T-cell (primary cell): Measurements from ENCODE around the gene TESMIN. TPM values are rescaled to one million over a fixed set of nuclear protein-coding genes. Genes with fewer than 3 reads are reported as not detected.

Experiments
- ATAC-seq, 4 experiments: fragments of 200-7000 bp in 3 of 4; fragments of 150-1000 bp in 1 of 4; cut with Tn5 transposase; replicated peaks in 1 of 4; 1 replicate in 3 of 4; 2 replicates in 1 of 4; pipeline ENCODE4 v1.10.0; 2021; ENCODE audit warnings: moderate library complexity in 3 of 4, mild to moderate bottlenecking in 2 of 4, moderate number of reproducible peaks in 1 of 4
- CTCF ChIA-PET, 2 donors: fragments of 300-600 bp; sonication (Branson Sonifier 250); formaldehyde crosslinking; loops; one replicate each; lab custom pipeline; 2022; ENCODE audit warnings: antibody characterized with exemption in 2 of 2; lab: Charles Lee
- POLR2A ChIA-PET, 2 donors: fragments of 300-600 bp; sonication (Branson Sonifier 250); formaldehyde crosslinking; loops; one replicate each; lab custom pipeline; 2022; ENCODE audit warnings: antibody characterized with exemption in 2 of 2; lab: Charles Lee
- DNase-seq, 35 experiments: peaks; one replicate each; pipeline versions ENCODE4 v3.0.0 to v3.0.0-alpha.2; 2013 to 2023
- H3K27ac ChIP-seq: one replicate; pipeline ENCODE4 v1.5.1; 2013; ENCODE audit warnings: low read length
- H3K27me3 ChIP-seq, 2 experiments: replicated peaks in 1 of 2; 1 replicate in 1 of 2; 2 replicates in 1 of 2; pipeline versions ENCODE4 v1.6.1 to v1.7.0; 2013; ENCODE audit warnings: low read length in 1 of 2, mixed read lengths in 1 of 2; ENCODE audit not compliant: control insufficient read depth in 2 of 2, insufficient read depth in 2 of 2; ENCODE audit errors: extremely low read depth in 1 of 2
- H3K36me3 ChIP-seq, 2 donors: 1 replicate in 1 of 2; 2 replicates in 1 of 2; pipeline versions ENCODE4 v1.6.1 to v1.7.0; 2013; ENCODE audit warnings: low read length in 1 of 2; ENCODE audit not compliant: control insufficient read depth in 2 of 2, insufficient read depth in 1 of 2; ENCODE audit errors: extremely low read depth in 1 of 2
- H3K4me1 ChIP-seq, 2 experiments: 1 replicate in 1 of 2; 2 replicates in 1 of 2; pipeline versions ENCODE4 v1.6.1 to v1.7.0; 2013; ENCODE audit warnings: low read length in 2 of 2, mixed read lengths in 1 of 2; ENCODE audit not compliant: insufficient read depth in 2 of 2, control insufficient read depth in 1 of 2; ENCODE audit errors: extremely low read depth in 1 of 2
- H3K4me3 ChIP-seq, 2 donors: 1 replicate in 1 of 2; 2 replicates in 1 of 2; pipeline versions ENCODE4 v1.5.1 to v1.7.0; 2013; ENCODE audit warnings: mild to moderate bottlenecking in 2 of 2, low read length in 1 of 2, moderate library complexity in 1 of 2; ENCODE audit not compliant: control insufficient read depth in 1 of 2; ENCODE audit errors: extremely low read depth in 1 of 2
- H3K9me3 ChIP-seq: 2 replicates; pipeline ENCODE4 v1.7.0; 2013
- H3K27ac Mint-ChIP-seq, 2 donors: one replicate each; pipeline ENCODE4 v1.8.0; 2020 to 2021; ENCODE audit warnings: mild to moderate bottlenecking in 2 of 2, mixed read lengths in 2 of 2
- H3K27me3 Mint-ChIP-seq, 2 donors: one replicate each; pipeline ENCODE4 v1.8.0; 2021 to 2022; ENCODE audit warnings: mixed read lengths in 2 of 2
- H3K36me3 Mint-ChIP-seq: one replicate; pipeline ENCODE4 v1.8.0; 2021; ENCODE audit warnings: mixed read lengths
- H3K4me1 Mint-ChIP-seq, 3 donors: one replicate each; pipeline ENCODE4 v1.8.0; 2020 to 2022; ENCODE audit warnings: mixed read lengths in 3 of 3, mild to moderate bottlenecking in 1 of 3
- H3K4me3 Mint-ChIP-seq, 3 donors: one replicate each; pipeline ENCODE4 v1.8.0; 2020 to 2022; ENCODE audit warnings: mild to moderate bottlenecking in 3 of 3, mixed read lengths in 3 of 3, moderate library complexity in 3 of 3
- H3K9me3 Mint-ChIP-seq, 3 donors: one replicate each; pipeline ENCODE4 v1.8.0; 2020 to 2022; ENCODE audit warnings: mixed read lengths in 3 of 3
- WGBS: methylation state at CpG from one replicate; pipeline ENCODE4 v1.1.5; 2013; ENCODE audit warnings: missing lambda C conversion rate; ENCODE audit not compliant: insufficient coverage; 5-methylcytosine and 5-hydroxymethylcytosine counted together
- total RNA-seq, 35 experiments: library from RNA in 6 of 35; stranded (reverse) in 6 of 35; fragments of 120-200 nt in 1 of 35; gene quantifications; one replicate each; pipeline versions ENCODE4 v1.2.1 to v1.2.4 and lab custom pipeline; 2013 to 2026

Gene TESMIN
- total RNA-seq, 5 donors from 2014 or later (not counting 1 experiment from before 2014, with no cell fraction given) = 6.1 to 9.1 (median 7.7) TPM

DNA sequence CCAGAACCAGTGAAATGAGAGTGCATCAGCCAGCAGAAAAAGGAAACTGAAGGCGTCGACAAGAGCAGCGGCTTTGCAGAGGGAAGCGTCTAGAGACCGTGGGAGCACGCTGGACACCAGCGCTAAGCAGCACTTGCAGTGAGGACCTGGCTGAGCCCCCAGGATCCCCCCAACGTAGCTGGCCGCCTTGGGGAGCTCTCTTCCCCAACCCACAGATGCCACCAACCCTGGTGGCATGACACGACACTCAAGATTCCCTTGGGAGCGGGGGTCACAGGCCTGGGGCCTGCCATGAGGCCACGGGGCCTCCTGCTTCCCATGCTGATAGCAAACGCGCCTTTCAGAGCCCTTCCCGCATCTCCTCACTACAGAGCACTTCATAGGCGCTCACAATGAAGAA, 13.4 kb upstream of the TESMIN start:
- no peaks in the 10 kb centered on the region for H3K27me3 ChIP-seq
- H3K36me3 ChIP-seq = peaks cover 0 to 33% of the 10 kb centered on the region in 2 donors
- no peaks in the 10 kb centered on the region for H3K4me1 ChIP-seq
- Mint-ChIP-seq H3K36me3 (peaks cover 36% of the 10 kb centered on the region), H3K4me1 (no peaks in the 10 kb centered on the region), H3K9me3 (no peaks in the 10 kb centered on the region), H3K27ac (no peak overlapping the region), H3K27me3 (no peaks in the 10 kb centered on the region), H3K4me3 (no peak overlapping the region)
- POLR2A ChIA-PET = no interaction called here
- DNase-seq (no peak), ATAC-seq (no peak)
- H3K4me3 ChIP-seq = no peak overlapping the region
- no peaks in the 10 kb centered on the region for H3K9me3 ChIP-seq
- WGBS = 87% methylated on average over 10 of the region's 16 CpGs
- H3K27ac ChIP-seq = no peak overlapping the region
- CTCF ChIA-PET = no interaction called here

DNA sequence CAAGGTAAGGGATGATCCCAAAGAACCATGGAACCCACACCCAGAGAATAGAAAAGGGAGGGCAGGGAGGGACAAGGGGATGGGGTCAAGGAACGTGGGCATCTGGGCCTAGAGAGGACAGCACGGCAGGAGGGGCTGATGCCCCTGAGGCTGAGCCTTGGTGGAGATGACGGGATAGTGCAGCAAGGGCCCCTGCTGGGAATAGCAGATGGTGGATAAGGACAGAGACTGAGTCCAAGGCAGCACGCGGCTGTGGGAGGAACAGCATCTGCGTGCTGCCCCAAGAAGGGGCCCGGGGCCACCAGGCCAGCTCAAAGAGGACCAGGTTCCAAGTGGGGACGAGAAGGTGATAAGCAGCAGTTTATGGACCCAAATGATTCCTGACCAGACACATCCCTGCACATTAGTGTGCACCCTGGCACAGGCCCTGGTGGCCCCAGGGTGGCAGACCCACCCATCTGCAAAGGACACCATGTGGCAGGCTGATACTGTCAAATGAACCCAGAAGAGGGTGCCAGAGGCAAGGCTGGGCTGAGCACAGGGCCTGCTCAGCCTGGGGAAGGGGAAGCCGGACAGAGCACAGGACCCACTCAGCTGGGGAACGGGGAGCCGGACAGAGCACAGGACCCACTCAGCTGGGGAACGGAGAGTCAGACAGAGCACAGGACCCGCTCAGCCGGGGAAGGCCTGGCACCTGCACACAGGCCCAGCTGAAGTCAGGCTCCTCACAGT, 12.8 kb upstream of the TESMIN start:
- H3K9me3 Mint-ChIP-seq = no peaks in the 10 kb centered on the region
- no peak for DNase-seq
- H3K27me3 Mint-ChIP-seq = no peaks in the 10 kb centered on the region
- CTCF ChIA-PET = no interaction called here
- POLR2A ChIA-PET = no interaction called here
- Histone ChIP-seq H3K36me3 (peaks cover 0 to 36% of the 10 kb centered on the region in 2 donors), H3K9me3 (no peaks in the 10 kb centered on the region), H3K27ac (no peak overlapping the region), H3K27me3 (no peaks in the 10 kb centered on the region), H3K4me1 (no peaks in the 10 kb centered on the region), H3K4me3 (no peak overlapping the region)
- WGBS = over 99% methylated on average over 14 of the region's 14 CpGs
- peak overlapping the region in 1 of 2 donors; percentile 11 for H3K27ac Mint-ChIP-seq
- ATAC-seq = no peak
- H3K4me3 Mint-ChIP-seq = no peak overlapping the region
- H3K36me3 Mint-ChIP-seq = peaks cover 38% of the 10 kb centered on the region
- H3K4me1 Mint-ChIP-seq = no peaks in the 10 kb centered on the region

DNA sequence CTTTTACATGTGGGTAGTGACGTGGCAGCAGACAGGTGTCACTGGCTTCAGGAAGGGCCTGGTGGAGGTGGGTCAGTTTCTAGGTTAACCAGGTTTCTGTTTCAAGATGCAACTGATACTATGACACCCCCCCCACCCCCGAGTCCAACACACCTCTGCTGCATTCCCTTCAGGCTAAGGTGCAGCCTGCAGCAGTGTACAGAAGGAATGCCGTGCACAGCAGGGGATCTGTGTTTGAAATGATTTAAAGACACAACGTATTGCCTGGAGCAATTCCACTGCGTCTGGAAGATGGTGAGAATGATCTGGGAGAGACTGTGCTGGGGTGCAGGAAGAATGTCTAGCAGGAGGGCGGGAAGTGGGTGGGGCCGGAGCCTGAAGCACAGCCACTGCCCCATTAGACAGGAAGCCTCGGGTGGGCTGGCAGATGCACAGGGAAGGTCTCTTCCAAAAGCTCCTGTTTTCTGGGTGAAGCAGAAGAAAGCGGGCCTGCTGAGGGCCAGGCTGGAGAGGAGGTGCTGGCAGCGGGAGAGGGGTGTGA, 11.9 kb upstream of the TESMIN start:
- Histone ChIP-seq H3K9me3 (no peaks in the 10 kb centered on the region), H3K27ac (no peak overlapping the region), H3K27me3 (no peaks in the 10 kb centered on the region), H3K4me3 (no peak overlapping the region), H3K36me3 (peaks cover 0 to 39% of the 10 kb centered on the region in 2 donors), H3K4me1 (no peaks in the 10 kb centered on the region)
- DNase-seq (no peak), ATAC-seq (no peak)
- H3K4me3 Mint-ChIP-seq = no peak overlapping the region
- no peak overlapping the region for H3K27ac Mint-ChIP-seq
- 97% methylated on average over 7 of the region's 10 CpGs for WGBS
- ChIA-PET POLR2A (no interaction called here), CTCF (no interaction called here)
- peaks cover 34% of the 10 kb centered on the region for H3K36me3 Mint-ChIP-seq
- no peaks in the 10 kb centered on the region for H3K4me1 Mint-ChIP-seq
- no peaks in the 10 kb centered on the region for H3K9me3 Mint-ChIP-seq
- H3K27me3 Mint-ChIP-seq = no peaks in the 10 kb centered on the region

DNA sequence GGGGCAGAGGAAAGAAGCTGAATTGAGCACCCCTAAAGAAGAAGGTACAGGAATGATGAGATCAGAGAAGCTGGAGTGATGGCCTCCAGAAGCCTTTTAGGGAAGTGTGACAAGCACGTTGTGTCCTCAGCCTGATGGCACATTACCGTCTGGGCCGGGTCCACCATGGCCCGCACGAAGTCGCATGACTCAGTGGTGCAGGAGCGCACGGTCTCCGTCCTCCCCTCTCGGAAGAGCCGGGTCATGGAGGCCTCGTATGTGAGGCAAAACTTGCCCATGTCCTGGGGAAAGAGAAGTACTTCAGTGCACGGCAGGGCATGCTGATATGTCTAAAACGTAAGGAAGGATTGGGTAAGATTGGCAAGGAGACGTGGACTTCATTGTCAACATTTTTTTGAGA, 11.2 kb upstream of the TESMIN start:
- Histone ChIP-seq H3K36me3 (peaks cover 0 to 47% of the 10 kb centered on the region in 2 donors), H3K9me3 (no peaks in the 10 kb centered on the region), H3K27ac (no peak overlapping the region), H3K4me1 (no peaks in the 10 kb centered on the region), H3K4me3 (no peak overlapping the region), H3K27me3 (no peaks in the 10 kb centered on the region)
- Mint-ChIP-seq H3K4me1 (no peaks in the 10 kb centered on the region), H3K36me3 (peaks cover 37% of the 10 kb centered on the region), H3K27ac (no peak overlapping the region), H3K9me3 (no peaks in the 10 kb centered on the region), H3K27me3 (no peaks in the 10 kb centered on the region), H3K4me3 (no peak overlapping the region)
- ATAC-seq (no peak), DNase-seq (no peak)
- WGBS = 92% methylated on average over 14 of the region's 15 CpGs
- POLR2A ChIA-PET = no interaction called here
- CTCF ChIA-PET = no interaction called here

DNA sequence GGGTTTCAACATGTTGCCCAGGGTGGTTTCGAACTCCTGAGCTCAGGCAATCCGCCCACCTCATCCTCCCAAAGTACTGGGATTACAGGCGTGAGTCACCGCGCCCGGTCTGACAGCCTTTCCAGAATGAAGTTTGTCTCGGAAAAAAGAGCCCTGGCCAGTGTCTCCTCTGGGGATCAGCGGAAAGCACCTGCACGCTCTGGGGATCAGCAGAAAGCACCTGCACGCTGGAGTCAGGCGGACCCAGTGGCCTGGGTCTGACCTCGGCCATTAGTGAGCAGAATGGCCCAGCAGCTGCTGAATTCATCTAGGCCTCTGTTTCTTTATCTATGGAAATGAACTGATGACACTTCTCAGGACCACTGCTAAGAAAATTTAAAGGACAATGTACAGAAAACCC, 10.5 kb upstream of the TESMIN start:
- ATAC-seq (no peak), DNase-seq (no peak)
- Histone ChIP-seq H3K4me1 (no peaks in the 10 kb centered on the region), H3K4me3 (no peak overlapping the region), H3K27ac (no peak overlapping the region), H3K36me3 (peaks cover 0 to 54% of the 10 kb centered on the region in 2 donors), H3K9me3 (no peaks in the 10 kb centered on the region), H3K27me3 (no peaks in the 10 kb centered on the region)
- Mint-ChIP-seq H3K9me3 (no peaks in the 10 kb centered on the region), H3K36me3 (peaks cover 42% of the 10 kb centered on the region), H3K4me3 (no peak overlapping the region), H3K27me3 (no peaks in the 10 kb centered on the region), H3K4me1 (no peaks in the 10 kb centered on the region), H3K27ac (no peak overlapping the region)
- 73% methylated on average over 8 of the region's 12 CpGs for WGBS
- ChIA-PET POLR2A (no interaction called here), CTCF (no interaction called here)

DNA sequence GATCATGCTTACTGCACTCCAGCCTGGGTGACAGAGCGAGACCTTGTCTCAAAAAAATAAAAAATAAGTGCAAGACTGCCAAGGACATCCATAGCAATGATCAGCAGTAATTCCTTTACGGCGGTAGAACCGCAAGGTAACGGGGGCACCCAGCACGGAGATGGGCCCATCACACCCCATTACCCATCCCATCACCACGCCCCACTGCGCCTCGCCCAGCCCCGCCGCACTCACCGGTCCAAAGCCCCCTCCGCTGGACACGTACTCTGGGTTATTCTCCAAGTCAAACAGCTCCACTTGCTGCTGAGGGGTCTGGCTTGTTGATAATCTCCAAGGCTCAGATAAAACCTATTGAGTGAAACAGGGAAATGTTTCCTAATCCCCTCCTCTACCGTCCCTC, 8.7 kb upstream of the TESMIN start:
- H3K4me1 Mint-ChIP-seq = no peaks in the 10 kb centered on the region
- Histone ChIP-seq H3K27ac (no peak overlapping the region), H3K27me3 (no peaks in the 10 kb centered on the region), H3K9me3 (no peaks in the 10 kb centered on the region), H3K36me3 (peaks cover 0 to 54% of the 10 kb centered on the region in 2 donors), H3K4me1 (no peaks in the 10 kb centered on the region), H3K4me3 (no peak overlapping the region)
- no peak overlapping the region for H3K27ac Mint-ChIP-seq
- H3K36me3 Mint-ChIP-seq = peaks cover 43% of the 10 kb centered on the region
- DNase-seq (no peak), ATAC-seq (no peak)
- no peak overlapping the region for H3K4me3 Mint-ChIP-seq
- H3K9me3 Mint-ChIP-seq = no peaks in the 10 kb centered on the region
- 97% methylated on average over 9 of the region's 15 CpGs for WGBS
- H3K27me3 Mint-ChIP-seq = no peaks in the 10 kb centered on the region
- CTCF ChIA-PET = no interaction called here
- POLR2A ChIA-PET = no interaction called here
